Neural cell (in vitro differentiated cells): ENCODE measurements around the gene COQ2. TPM values are rescaled to one million over a fixed set of nuclear protein-coding genes. Genes with fewer than 3 reads are reported as not detected.

Experiments
- H2AFZ ChIP-seq: fragments of 200-600, 300-800 bp; sonication (generic), shearing (Covaris generic); 2 replicates; pipeline ENCODE4 v1.6.0; 2014; ENCODE audit warnings: low read depth, mild to moderate bottlenecking, antibody characterized with exemption, low read length, moderate library complexity
- H3F3A ChIP-seq: fragments of 200-600 bp; shearing (Covaris generic); 2 replicates; pipeline ENCODE4 v1.6.1; 2016; ENCODE audit warnings: mild to moderate bottlenecking, moderate library complexity, mixed read lengths, antibody characterized with exemption, low read length; ENCODE audit not compliant: insufficient read depth, poor library complexity, severe bottlenecking
- H3K27ac ChIP-seq: fragments of 200-600, 300-800 bp; sonication (generic), shearing (Covaris generic); 2 replicates; pipeline ENCODE4 v1.5.1; 2014; ENCODE audit warnings: mild to moderate bottlenecking, low read length, moderate library complexity
- H3K27me3 ChIP-seq: fragments of 300-800, 200-600 bp; sonication (generic), shearing (Covaris generic); 2 replicates; pipeline ENCODE4 v1.6.0; 2014; ENCODE audit warnings: mild to moderate bottlenecking, low read depth, low read length, moderate library complexity; ENCODE audit not compliant: insufficient read depth
- H3K36me3 ChIP-seq: fragments of 300-800, 200-600 bp; sonication (generic), shearing (Covaris generic); 2 replicates; pipeline ENCODE4 v1.5.1; 2014; ENCODE audit warnings: mild to moderate bottlenecking, antibody characterized with exemption, low read length, moderate library complexity; ENCODE audit not compliant: insufficient read depth
- H3K4me2 ChIP-seq: fragments of 300-800, 200-600 bp; sonication (generic), shearing (Covaris generic); 2 replicates; pipeline ENCODE4 v1.6.0; 2014; ENCODE audit warnings: mild to moderate bottlenecking, low read length
- H3K4me3 ChIP-seq: fragments of 300-800, 200-600 bp; sonication (generic), shearing (Covaris generic); 2 replicates; pipeline ENCODE4 v1.5.1; 2014; ENCODE audit warnings: mild to moderate bottlenecking, low read length, moderate library complexity
- H3K79me2 ChIP-seq: fragments of 200-600 bp; shearing (Covaris generic); replicated peaks from 2 replicates; pipeline ENCODE4 v1.6.0; 2014; ENCODE audit warnings: mild to moderate bottlenecking, low read length, moderate library complexity; ENCODE audit not compliant: insufficient read depth
- H3K9ac ChIP-seq: fragments of 300-800, 200-600 bp; sonication (generic), shearing (Covaris generic); 2 replicates; pipeline ENCODE4 v1.6.1; 2016; ENCODE audit warnings: mild to moderate bottlenecking, low read length, mixed read lengths
- H3K9me2 ChIP-seq: fragments of 200-600 bp; shearing (Covaris generic); 2 replicates; pipeline ENCODE4 v1.6.1; 2016; ENCODE audit warnings: mild to moderate bottlenecking, low read length, mixed read lengths; ENCODE audit not compliant: insufficient read depth
- H3K9me3 ChIP-seq: fragments of 200-600, 300-800 bp; sonication (generic), shearing (Covaris generic); 2 replicates; pipeline ENCODE4 v1.6.1; 2016; ENCODE audit warnings: mild to moderate bottlenecking, mixed run types, low read length, moderate library complexity, mixed read lengths
- H4K20me1 ChIP-seq: fragments of 200-600 bp; shearing (Covaris generic); 2 replicates; pipeline ENCODE4 v1.6.1; 2016; ENCODE audit warnings: mild to moderate bottlenecking, mixed run types; ENCODE audit not compliant: insufficient read depth
- EP300 ChIP-seq: fragments of 450-650 bp; conservative IDR thresholded peaks from 2 replicates; pipeline ENCODE4 v1.6.1; 2014; ENCODE audit warnings: antibody characterized with exemption, mild to moderate bottlenecking, moderate library complexity; ENCODE audit not compliant: poor library complexity, severe bottlenecking
- EZH2 ChIP-seq: fragments of 200-600, 300-800 bp; shearing (Covaris generic), sonication (generic); IDR thresholded peaks from 2 replicates; pipeline ENCODE4 v1.6.1; 2014; ENCODE audit warnings: antibody characterized with exemption, low read length, borderline replicate concordance, mild to moderate bottlenecking; ENCODE audit not compliant: insufficient read depth, poor library complexity, severe bottlenecking
- MXI1 ChIP-seq: fragments of 450-650 bp; conservative IDR thresholded peaks from 2 replicates; pipeline ENCODE4 v1.6.1; 2014; ENCODE audit warnings: antibody characterized with exemption, mild to moderate bottlenecking; ENCODE audit not compliant: poor library complexity, severe bottlenecking
- POLR2AphosphoS5 ChIP-seq: IDR thresholded peaks from 2 replicates; pipeline ENCODE4 v1.6.1; 2012
- RAD21 ChIP-seq: fragments of 450-650 bp; conservative IDR thresholded peaks from 2 replicates; pipeline ENCODE4 v1.6.1; 2014; ENCODE audit warnings: antibody characterized with exemption, mild to moderate bottlenecking, moderate library complexity
- SMC3 ChIP-seq: fragments of 450-650 bp; conservative IDR thresholded peaks from 2 replicates; pipeline ENCODE4 v1.6.1; 2014; ENCODE audit warnings: antibody characterized with exemption, mild to moderate bottlenecking, moderate library complexity; ENCODE audit not compliant: poor library complexity
- TAF1 ChIP-seq: IDR thresholded peaks from 2 replicates; pipeline ENCODE4 v1.6.1; 2012; ENCODE audit warnings: low read depth
- polyA plus RNA-seq: library from polyadenylated mRNA; depleted of rRNA; stranded (reverse); fragments of >200 nt; gene quantifications from 2 replicates; pipeline ENCODE4 v1.2.3, GENCODE V29; 2014
- TF ChIP-seq, protein P1 (sequence below): IDR thresholded peaks from 2 replicates; pipeline ENCODE4 v1.6.1; 2012; ENCODE audit warnings: borderline replicate concordance
- TF ChIP-seq, protein P2 (sequence below): fragments of 450-650 bp; IDR thresholded peaks from 2 replicates; pipeline ENCODE4 v1.5.1; 2014; ENCODE audit warnings: antibody characterized with exemption, mild to moderate bottlenecking, moderate library complexity; ENCODE audit not compliant: poor library complexity, severe bottlenecking

The COQ2 gene
- polyA plus RNA-seq, 1 donor from 2014 or later: 19.8 TPM

DNA sequence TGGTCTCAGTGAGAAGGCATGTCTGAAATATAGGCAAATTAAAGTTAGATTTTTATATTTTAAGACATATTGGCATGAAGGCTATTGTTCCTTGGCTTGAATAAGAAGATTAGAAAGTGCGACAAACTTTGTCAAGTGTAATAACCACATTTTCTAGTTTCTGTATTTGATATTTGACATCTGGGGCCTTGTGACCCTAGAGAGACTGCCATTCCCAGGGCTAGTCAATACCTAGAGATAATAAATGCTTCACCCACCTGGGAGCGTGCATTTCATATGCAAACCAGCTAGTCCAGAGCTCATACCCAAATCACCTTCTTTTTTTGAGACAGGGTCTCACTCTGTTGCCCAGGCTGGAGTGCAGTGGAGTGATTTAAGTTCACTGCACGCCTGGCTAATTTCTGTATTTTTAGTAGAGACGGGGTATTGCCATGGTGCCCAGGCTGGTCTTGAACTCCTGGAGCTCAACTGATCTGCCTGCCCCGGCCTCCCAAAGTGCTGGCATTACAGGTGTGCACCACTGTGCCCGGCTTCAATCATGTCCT lies 62.6 kb downstream of the COQ2 start:
- H3K4me2 ChIP-seq: no peak overlapping the region
- no peaks in the 10 kb centered on the region for H4K20me1 ChIP-seq
- no peaks in the 10 kb centered on the region for H3K9me2 ChIP-seq
- H3K27me3 ChIP-seq: no peaks in the 10 kb centered on the region
- no peaks in the 10 kb centered on the region for H3K79me2 ChIP-seq
- H3K27ac ChIP-seq: no peak overlapping the region
- H3K4me3 ChIP-seq: no peak overlapping the region
- H3K9ac ChIP-seq: no peak overlapping the region
- H3F3A ChIP-seq: no peaks in the 10 kb centered on the region
- TF ChIP-seq TAF1 (no peak), EP300 (no peak), MXI1 (no peak), RAD21 (no peak)
- TF ChIP-seq, protein P1, sequence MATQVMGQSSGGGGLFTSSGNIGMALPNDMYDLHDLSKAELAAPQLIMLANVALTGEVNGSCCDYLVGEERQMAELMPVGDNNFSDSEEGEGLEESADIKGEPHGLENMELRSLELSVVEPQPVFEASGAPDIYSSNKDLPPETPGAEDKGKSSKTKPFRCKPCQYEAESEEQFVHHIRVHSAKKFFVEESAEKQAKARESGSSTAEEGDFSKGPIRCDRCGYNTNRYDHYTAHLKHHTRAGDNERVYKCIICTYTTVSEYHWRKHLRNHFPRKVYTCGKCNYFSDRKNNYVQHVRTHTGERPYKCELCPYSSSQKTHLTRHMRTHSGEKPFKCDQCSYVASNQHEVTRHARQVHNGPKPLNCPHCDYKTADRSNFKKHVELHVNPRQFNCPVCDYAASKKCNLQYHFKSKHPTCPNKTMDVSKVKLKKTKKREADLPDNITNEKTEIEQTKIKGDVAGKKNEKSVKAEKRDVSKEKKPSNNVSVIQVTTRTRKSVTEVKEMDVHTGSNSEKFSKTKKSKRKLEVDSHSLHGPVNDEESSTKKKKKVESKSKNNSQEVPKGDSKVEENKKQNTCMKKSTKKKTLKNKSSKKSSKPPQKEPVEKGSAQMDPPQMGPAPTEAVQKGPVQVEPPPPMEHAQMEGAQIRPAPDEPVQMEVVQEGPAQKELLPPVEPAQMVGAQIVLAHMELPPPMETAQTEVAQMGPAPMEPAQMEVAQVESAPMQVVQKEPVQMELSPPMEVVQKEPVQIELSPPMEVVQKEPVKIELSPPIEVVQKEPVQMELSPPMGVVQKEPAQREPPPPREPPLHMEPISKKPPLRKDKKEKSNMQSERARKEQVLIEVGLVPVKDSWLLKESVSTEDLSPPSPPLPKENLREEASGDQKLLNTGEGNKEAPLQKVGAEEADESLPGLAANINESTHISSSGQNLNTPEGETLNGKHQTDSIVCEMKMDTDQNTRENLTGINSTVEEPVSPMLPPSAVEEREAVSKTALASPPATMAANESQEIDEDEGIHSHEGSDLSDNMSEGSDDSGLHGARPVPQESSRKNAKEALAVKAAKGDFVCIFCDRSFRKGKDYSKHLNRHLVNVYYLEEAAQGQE: no peak
- no peaks in the 10 kb centered on the region for H3K9me3 ChIP-seq
- no peaks in the 10 kb centered on the region for H3K36me3 ChIP-seq
- H2AFZ ChIP-seq: no peak overlapping the region

DNA sequence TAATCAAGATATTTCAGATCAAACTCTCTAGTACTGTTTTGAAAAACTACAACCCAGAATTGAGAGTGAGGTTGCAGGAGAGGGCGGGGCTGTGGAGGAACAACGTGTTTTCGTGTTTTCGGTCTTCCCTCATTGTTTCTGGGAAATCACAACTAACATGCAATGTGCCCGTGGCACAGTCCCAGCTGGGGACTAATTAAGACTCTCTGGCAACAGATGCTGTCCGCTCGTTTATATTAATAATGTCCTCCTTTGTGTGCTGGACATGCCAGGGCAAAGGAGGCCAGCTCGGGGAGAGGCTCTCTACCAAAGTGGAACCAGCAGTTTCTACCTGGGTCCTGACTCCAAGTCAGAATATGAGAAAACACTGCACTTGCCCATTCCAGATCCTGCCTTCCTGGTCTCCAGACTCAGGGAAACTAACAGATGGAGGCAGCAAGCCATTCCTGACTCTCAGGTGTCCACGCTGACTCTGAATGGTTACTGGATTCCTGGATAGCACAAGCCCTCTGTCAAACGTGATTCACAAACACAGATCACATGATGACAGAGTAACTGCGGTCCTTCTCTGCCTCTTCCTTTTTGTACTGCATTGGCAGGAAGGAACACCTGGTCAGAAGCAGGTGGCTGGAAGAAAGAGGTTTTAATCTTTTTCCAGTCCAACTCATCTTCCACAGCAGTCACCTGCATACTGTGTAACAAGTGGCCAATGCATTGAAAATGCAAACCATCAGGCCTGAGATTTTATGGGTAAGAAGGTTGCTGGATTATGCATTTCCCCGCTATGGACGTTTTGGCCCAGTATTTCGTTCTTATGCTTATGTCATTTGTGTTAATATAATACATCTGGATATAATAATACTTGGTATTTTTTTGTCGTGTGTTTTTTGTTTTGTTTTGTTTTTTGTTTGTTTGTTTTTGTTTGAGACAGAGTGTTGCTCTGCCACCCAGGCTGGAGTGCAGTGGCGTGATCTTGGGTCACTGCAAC lies 65.0 kb downstream of the COQ2 start:
- no peaks in the 10 kb centered on the region for H3K9me2 ChIP-seq
- no peak overlapping the region for H3K9ac ChIP-seq
- H3K27me3 ChIP-seq: no peaks in the 10 kb centered on the region
- H3K27ac ChIP-seq: no peak overlapping the region
- H3K4me2 ChIP-seq: no peak overlapping the region
- H3F3A ChIP-seq: no peaks in the 10 kb centered on the region
- H3K4me3 ChIP-seq: no peak overlapping the region
- H2AFZ ChIP-seq: no peak overlapping the region
- no peaks in the 10 kb centered on the region for H4K20me1 ChIP-seq
- no peaks in the 10 kb centered on the region for H3K79me2 ChIP-seq
- no peak for TF ChIP-seq MXI1
- no peak for TF ChIP-seq SMC3
- TF ChIP-seq, protein P2, sequence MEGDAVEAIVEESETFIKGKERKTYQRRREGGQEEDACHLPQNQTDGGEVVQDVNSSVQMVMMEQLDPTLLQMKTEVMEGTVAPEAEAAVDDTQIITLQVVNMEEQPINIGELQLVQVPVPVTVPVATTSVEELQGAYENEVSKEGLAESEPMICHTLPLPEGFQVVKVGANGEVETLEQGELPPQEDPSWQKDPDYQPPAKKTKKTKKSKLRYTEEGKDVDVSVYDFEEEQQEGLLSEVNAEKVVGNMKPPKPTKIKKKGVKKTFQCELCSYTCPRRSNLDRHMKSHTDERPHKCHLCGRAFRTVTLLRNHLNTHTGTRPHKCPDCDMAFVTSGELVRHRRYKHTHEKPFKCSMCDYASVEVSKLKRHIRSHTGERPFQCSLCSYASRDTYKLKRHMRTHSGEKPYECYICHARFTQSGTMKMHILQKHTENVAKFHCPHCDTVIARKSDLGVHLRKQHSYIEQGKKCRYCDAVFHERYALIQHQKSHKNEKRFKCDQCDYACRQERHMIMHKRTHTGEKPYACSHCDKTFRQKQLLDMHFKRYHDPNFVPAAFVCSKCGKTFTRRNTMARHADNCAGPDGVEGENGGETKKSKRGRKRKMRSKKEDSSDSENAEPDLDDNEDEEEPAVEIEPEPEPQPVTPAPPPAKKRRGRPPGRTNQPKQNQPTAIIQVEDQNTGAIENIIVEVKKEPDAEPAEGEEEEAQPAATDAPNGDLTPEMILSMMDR: no peak
- TF ChIP-seq EZH2: no peak
- no peak for TF ChIP-seq RAD21
- no peak for TF ChIP-seq EP300
- no peak for TF ChIP-seq TAF1
- TF ChIP-seq, protein P1: no peak
- no peak for TF ChIP-seq POLR2AphosphoS5
- H3K36me3 ChIP-seq: no peaks in the 10 kb centered on the region
- no peaks in the 10 kb centered on the region for H3K9me3 ChIP-seq
